Hematopoietic multipotent progenitor cell (in vitro differentiated cells): Measurements from ENCODE around the gene TEKT5. TPM values are rescaled to one million over a fixed set of nuclear protein-coding genes. Genes with fewer than 3 reads are reported as not detected.

Experiments used
- DNase-seq, 3 donors: peaks; one replicate each; pipeline ENCODE4 v3.0.0-alpha.2; 2011 to 2015; ENCODE audit warnings: low read depth in 2 of 3, low spot score in 2 of 3
- small RNA-seq: library from RNA; depleted of rRNA; stranded (forward); fragments of <200 nt; gene quantifications from one replicate; pipeline ENCODE3, GENCODE V24; 2012
- total RNA-seq: library from RNA; depleted of rRNA; stranded (reverse); fragments of >200 nt; gene quantifications from one replicate; pipeline ENCODE4 v1.2.3, GENCODE V29; 2012

TEKT5 gene
- total RNA-seq, 1 donor: under 0.01 TPM

DNA sequence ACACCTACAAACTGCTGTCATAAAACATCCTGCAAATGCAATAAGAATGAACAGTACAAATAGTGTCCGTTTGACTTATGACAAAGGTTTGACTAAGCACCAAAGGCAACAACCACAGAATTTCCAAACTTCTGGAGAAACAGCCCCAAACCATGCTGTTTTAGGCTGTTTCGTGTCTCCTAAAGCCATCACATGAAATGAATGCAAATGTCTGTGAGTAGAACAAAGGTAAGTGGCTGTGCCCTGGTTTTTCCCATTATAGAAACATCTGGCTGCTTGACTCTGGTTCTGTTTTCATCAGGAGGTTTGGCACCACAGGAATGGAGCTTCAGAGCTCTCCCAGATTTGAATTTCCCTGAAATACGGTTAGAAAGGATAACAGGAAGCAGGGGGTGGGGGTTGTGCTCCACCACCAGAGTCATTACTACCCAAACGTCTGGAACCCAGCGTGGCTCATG lies 109.7 kb downstream of the TEKT5 start:
- no peak for DNase-seq

DNA sequence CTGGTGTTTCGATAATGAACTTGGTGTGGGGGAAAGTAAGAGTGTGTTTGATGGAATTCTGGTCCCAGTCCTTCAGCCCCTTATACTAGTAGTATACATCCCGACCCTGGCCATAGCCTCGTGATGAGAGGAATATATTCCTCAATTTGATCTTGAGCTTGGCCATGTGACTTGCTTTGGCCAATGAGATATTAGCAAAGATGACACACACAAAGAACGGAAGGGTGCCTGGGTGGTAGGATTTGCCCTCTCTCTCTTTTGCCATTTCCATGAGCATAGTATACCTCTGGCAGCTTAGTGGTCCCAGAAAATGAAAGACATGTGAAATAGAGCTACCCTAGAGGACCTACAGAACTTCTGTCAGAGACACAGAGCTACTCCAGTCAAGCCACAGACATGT lies 111.5 kb downstream of the TEKT5 start:
- DNase-seq: no peak

DNA sequence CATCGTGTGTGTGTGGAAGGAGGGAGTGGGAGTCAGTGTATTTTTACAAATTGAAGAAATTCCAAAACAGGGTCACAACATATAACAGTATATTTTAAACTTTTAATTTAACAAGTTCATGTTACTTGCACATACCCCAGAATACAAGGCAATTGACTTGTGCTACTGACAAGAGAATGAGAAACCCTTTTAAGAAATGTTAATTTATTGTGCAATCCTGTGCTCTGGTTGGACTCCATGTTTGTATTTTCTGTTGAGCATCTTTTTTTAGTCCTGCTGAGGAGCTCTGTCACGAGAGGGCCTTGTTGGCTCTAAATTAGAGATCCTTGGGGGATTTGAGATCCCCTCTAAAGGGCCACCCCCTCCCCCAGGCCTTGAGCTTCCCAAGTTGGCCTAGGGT lies 113.2 kb downstream of the TEKT5 start:
- DNase-seq: no peak

DNA sequence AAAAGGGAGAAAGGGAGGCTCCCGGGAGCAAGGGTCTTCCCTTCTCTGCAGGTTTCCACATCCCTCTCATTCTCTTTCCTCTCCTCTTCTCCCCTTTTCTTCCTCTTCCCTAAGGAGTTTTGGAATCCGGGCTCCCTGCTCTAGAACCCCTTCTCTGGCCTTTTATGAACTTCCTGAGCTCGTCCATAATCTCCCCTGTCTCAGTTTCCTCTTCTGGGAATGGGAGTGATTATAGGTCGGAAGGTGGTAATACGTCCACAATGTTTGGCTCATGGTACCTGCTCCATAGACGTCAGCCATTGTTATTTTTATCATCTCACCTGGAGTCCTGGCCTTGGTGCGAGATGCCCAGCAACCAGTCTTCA lies 113.9 kb downstream of the TEKT5 start:
- DNase-seq: no peak

GRCh38 chr16:10579965-10580882 lies 114.5 kb downstream of the TEKT5 start, which contains the start of gene EMP2:
Gene EMP2, minus strand, starts transcription at chr16:10580598. Its CDS starts 32,981 bp downstream, at chr16:10547617.
- peak in 1 of 3 donors; percentile 13 for DNase-seq

DNA sequence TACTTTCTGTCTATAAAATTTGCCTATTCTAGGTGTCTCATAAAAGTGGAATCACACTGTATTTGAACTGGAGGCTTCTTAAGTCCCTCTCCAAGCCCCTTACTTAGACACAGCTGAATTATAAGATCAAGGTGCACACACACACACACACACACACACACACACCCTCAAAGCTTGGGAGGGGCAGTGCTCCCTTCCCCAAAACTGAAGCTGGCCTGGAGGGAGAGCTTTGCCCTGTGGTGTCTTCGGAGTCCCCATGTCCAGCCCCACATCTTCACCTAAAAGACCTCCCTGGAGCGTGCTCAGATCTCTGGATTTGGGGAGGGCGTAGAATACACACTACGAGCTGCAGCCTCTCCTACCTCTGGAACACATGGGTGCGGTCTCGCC lies 115.2 kb downstream of the TEKT5 start:
- DNase-seq: no peak

- DNase-seq: no peak
Measured at GRCh38 chr16:10578474-10579316, 116.0 kb downstream of the TEKT5 start.

Small RNA genes within 50 kb of the gene (small RNA-seq; reads per million reads assigned to genes)
- gene MTND4LP24: not detected
- not detected for gene MTND6P33

Other genes with a start within 250 kb of the TEKT5 start
- under 0.01 TPM for gene EMP2, start 114.3 kb downstream of the TEKT5 start, total RNA-seq
- gene NUBP1, start 48.9 kb upstream of the TEKT5 start, total RNA-seq: 26.7 TPM
- 4.0 TPM for gene TVP23A, start 123.9 kb upstream of the TEKT5 start, total RNA-seq
- 88.6 TPM for gene CIITA, start 182.3 kb upstream of the TEKT5 start, total RNA-seq
- gene DEXI, start 247.5 kb upstream of the TEKT5 start, total RNA-seq: 37.2 TPM
- 35.5 TPM for gene CLEC16A, start 249.6 kb upstream of the TEKT5 start, total RNA-seq